Ovary (tissue), 3 donors: ENCODE results near the gene RACK1.

Source experiments
- CTCF ChIP-seq, 3 donors: fragments of 450-650 bp in 2 of 3; fragments of 200-600 bp in 1 of 3; IDR thresholded peaks; one replicate each; pipeline versions ENCODE4 v1.5.1 to v1.8.0; 2016 to 2022; ENCODE audit warnings: antibody characterized with exemption in 3 of 3, mild to moderate bottlenecking in 1 of 3
- POLR2A ChIP-seq: fragments of 450-650 bp; IDR thresholded peaks from one replicate; pipeline ENCODE4 v1.6.1; 2017; ENCODE audit warnings: antibody characterized with exemption, mild to moderate bottlenecking, moderate library complexity
- donor health status: DM: no; HTN: no; CAD: no.

- no peak for TF ChIP-seq CTCF (IDR thresholded peaks at IDR 0.05)
- TF ChIP-seq POLR2A = no peak
Observed at GRCh38 chr5:181255276-181255675, 11.6 kb upstream of the RACK1 start.
